DND-41 (cell line): Measurements from ENCODE around the gene CYTH3.
"Not testable (repeated sequence)": the region's sequence is repeated elsewhere in the genome, so short reads cannot be mapped to it uniquely, and the experiment has no call there.

Experiments used
- ATAC-seq: fragments of 200-7000 bp; cut with Tn5 transposase; 3 replicates; pipeline ENCODE4 v1.9.1; 2021; ENCODE audit warnings: low read depth; ENCODE audit not compliant: insufficient read depth
- DNase-seq: peaks from one replicate; pipeline ENCODE4 v3.0.0-alpha.2; 2020
- H2AFZ ChIP-seq: 2 replicates; pipeline ENCODE4 v1.6.0; 2012; ENCODE audit warnings: low read depth, low read length
- H3K27ac ChIP-seq: 2 replicates; pipeline ENCODE4 v1.5.1; 2012; ENCODE audit warnings: low read length, inconsistent platforms
- H3K27me3 ChIP-seq: fragments of 200-600 bp; sonication (generic); 2 replicates; pipeline ENCODE4 v1.6.0; 2012; ENCODE audit warnings: low read length, mild to moderate bottlenecking, inconsistent platforms; ENCODE audit not compliant: insufficient read depth, poor library complexity
- H3K36me3 ChIP-seq: 2 replicates; pipeline ENCODE4 v1.5.1; 2012; ENCODE audit warnings: low read length, inconsistent platforms; ENCODE audit not compliant: insufficient read depth
- H3K4me1 ChIP-seq: 2 replicates; pipeline ENCODE4 v1.5.1; 2012; ENCODE audit warnings: mild to moderate bottlenecking, low read length; ENCODE audit not compliant: insufficient read depth
- H3K4me2 ChIP-seq: 2 replicates; pipeline ENCODE4 v1.6.0; 2012; ENCODE audit warnings: mild to moderate bottlenecking, moderate library complexity, low read length, inconsistent platforms; ENCODE audit not compliant: insufficient read depth
- H3K4me3 ChIP-seq, 2 experiments: fragments of 200-600 bp in 1 of 2; shearing (Covaris generic) in 1 of 2; 2 replicates each; pipeline ENCODE4 v1.5.1; 2012 to 2016; ENCODE audit warnings: inconsistent platforms in 2 of 2, low read length in 2 of 2, mild to moderate bottlenecking in 2 of 2, low read depth in 1 of 2, moderate library complexity in 1 of 2
- H3K79me2 ChIP-seq: 2 replicates; pipeline ENCODE4 v1.6.0; 2012; ENCODE audit warnings: low read length, inconsistent platforms; ENCODE audit not compliant: insufficient read depth
- H3K9ac ChIP-seq: 2 replicates; pipeline ENCODE4 v1.6.0; 2012; ENCODE audit warnings: low read depth, mild to moderate bottlenecking, inconsistent platforms, low read length, moderate library complexity
- H3K9me3 ChIP-seq: 2 replicates; pipeline ENCODE4 v1.5.1; 2012; ENCODE audit warnings: low read length, moderate library complexity, mild to moderate bottlenecking, inconsistent platforms; ENCODE audit not compliant: insufficient read depth, severe bottlenecking
- H4K20me1 ChIP-seq: 2 replicates; pipeline ENCODE4 v1.6.0; 2012; ENCODE audit warnings: low read length; ENCODE audit not compliant: insufficient read depth
- CTCF ChIP-seq: IDR thresholded peaks from 2 replicates; pipeline ENCODE4 v1.5.1; 2012; ENCODE audit warnings: borderline replicate concordance, low read length, moderate library complexity, mild to moderate bottlenecking; ENCODE audit not compliant: poor library complexity, severe bottlenecking; ENCODE audit errors: extremely low read depth
- EZH2 ChIP-seq: IDR thresholded peaks from 3 replicates; pipeline ENCODE4 v1.6.1; 2012; ENCODE audit warnings: borderline replicate concordance, low read depth, mild to moderate bottlenecking, moderate library complexity, low read length, inconsistent platforms; ENCODE audit not compliant: severe bottlenecking

The CYTH3 gene

DNA sequence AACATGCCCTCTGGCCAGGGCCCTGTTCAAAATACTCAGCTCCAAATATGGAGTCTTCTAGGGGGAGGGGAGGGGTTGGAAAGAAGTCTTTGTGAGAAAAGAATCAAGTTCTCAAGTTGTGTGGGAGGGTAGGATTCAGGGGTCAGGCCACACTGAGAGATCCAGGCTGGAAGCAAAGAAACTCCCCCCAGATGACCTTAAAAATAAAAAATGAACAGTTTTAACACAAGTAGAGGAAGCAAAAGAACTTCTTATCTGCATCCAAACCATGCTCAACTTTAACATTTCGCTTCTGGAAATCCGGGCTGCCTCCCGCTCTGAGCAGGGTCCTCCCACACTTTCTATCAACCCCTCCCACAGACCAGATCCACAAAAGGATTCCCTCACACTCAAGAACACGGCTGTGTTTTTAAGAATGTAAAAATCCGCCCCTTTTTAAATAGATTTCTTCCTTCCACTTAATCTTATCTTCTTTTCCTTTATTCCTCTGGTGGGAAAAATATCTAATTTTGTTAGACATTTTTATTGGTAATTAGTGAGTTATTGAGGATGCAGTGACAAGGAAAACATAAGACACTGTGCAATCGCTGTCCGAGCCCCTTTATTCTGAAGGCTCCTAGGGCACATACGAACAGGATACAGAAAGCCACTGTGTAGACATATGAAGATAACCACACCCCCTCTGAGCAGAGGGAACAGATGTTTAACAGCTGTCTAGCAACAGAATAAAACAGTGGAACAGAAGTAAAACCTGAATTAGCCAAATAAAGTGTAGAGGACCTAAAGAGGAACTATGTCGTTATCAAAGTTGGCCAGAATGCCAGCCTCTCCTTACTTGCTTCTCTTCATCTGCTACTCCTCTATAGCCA is 43.8 kb downstream of the CYTH3 start:
- no peaks in the 10 kb centered on the region for H3K4me1 ChIP-seq
- no peak overlapping the region for H3K4me3 ChIP-seq
- H3K79me2 ChIP-seq: no peaks in the 10 kb centered on the region
- no peak overlapping the region for H3K9ac ChIP-seq
- no peaks in the 10 kb centered on the region for H3K9me3 ChIP-seq
- H3K4me2 ChIP-seq: no peak overlapping the region
- no peaks in the 10 kb centered on the region for H3K36me3 ChIP-seq
- no peak for DNase-seq
- peak; percentile 69; the same call in 2 of the 3 replicates for ATAC-seq
- H3K27ac ChIP-seq: no peak overlapping the region
- TF ChIP-seq EZH2 (no peak), CTCF (no peak)
- H4K20me1 ChIP-seq: peaks cover 21% of the 10 kb centered on the region; the same call in 1 of the 2 replicates
- H2AFZ ChIP-seq: no peak overlapping the region
- no peaks in the 10 kb centered on the region for H3K27me3 ChIP-seq

DNA sequence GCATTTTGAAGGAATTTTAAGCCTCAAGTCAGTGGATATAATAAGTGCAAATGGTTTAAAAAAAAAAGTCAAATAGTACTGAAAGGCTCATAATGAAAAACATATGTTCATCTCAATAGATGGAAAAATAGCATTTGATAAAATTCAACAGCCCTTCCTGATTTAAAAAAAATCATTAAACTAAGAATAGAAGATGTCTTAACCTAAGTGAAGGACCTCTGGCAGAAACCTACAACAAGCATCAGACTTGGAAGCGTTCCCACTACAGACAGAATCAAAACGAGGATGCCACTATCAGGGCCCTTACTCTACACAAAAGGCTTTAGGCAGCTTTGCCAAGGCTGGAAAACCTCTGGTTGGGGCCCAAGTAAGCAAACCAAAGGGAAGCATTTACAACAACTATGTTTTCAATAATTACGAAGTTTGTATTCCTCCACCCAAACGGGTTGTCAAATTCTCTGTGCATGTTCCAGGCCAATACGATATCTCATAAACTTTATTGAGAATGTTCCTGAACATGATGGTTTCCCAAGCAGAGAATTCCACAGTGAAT is 45.1 kb downstream of the CYTH3 start:
- no peaks in the 10 kb centered on the region for H3K79me2 ChIP-seq
- no peak overlapping the region for H3K4me2 ChIP-seq
- ATAC-seq (no peak), DNase-seq (no peak)
- peaks cover 19% of the 10 kb centered on the region; the same call in 1 of the 2 replicates for H4K20me1 ChIP-seq
- no peaks in the 10 kb centered on the region for H3K9me3 ChIP-seq
- TF ChIP-seq EZH2 (no peak), CTCF (no peak)
- H3K27ac ChIP-seq: no peak overlapping the region
- H3K4me3 ChIP-seq: no peak overlapping the region
- no peaks in the 10 kb centered on the region for H3K27me3 ChIP-seq
- no peak overlapping the region for H2AFZ ChIP-seq
- no peaks in the 10 kb centered on the region for H3K36me3 ChIP-seq
- H3K9ac ChIP-seq: no peak overlapping the region
- H3K4me1 ChIP-seq: no peaks in the 10 kb centered on the region

GRCh38 chr7:6226194-6226799 is 46.1 kb downstream of the CYTH3 start:
- no peak overlapping the region for H3K4me2 ChIP-seq
- DNase-seq (no peak), ATAC-seq (no peak)
- H4K20me1 ChIP-seq: peaks cover 10% of the 10 kb centered on the region; the same call in 1 of the 2 replicates
- no peak overlapping the region for H3K27ac ChIP-seq
- H3K9ac ChIP-seq: no peak overlapping the region
- no peaks in the 10 kb centered on the region for H3K4me1 ChIP-seq
- no peak overlapping the region for H3K4me3 ChIP-seq
- H3K36me3 ChIP-seq: no peaks in the 10 kb centered on the region
- TF ChIP-seq CTCF (no peak), EZH2 (no peak)
- no peaks in the 10 kb centered on the region for H3K79me2 ChIP-seq
- H3K9me3 ChIP-seq: no peaks in the 10 kb centered on the region
- H2AFZ ChIP-seq: no peak overlapping the region
- no peaks in the 10 kb centered on the region for H3K27me3 ChIP-seq

DNA sequence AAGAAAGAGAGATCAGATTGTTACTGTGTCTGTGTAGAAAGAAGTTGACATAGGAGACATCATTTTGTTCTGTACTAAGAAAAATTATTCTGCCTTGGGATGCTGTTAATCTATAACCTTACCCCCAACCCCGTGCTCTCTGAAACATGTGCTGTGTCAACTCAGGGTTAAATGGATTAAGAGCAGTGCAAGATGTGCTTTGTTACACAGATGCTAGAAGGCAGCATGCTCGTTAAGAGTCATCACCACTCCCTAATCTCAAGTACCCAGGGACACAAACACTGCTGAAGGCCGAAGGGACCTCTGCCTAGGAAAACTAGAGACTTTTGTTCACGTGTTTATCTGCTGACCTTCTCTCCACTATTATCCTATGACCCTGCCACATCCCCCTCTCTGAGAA is 49.0 kb downstream of the CYTH3 start:
- H4K20me1 ChIP-seq, H3K4me1 ChIP-seq, H3K79me2 ChIP-seq, ATAC-seq, H3K9ac ChIP-seq, H3K4me3 ChIP-seq, H3K4me2 ChIP-seq, H3K36me3 ChIP-seq, DNase-seq, H3K27ac ChIP-seq, H2AFZ ChIP-seq, H3K27me3 ChIP-seq, H3K9me3 ChIP-seq: not testable (repeated sequence)

DNA sequence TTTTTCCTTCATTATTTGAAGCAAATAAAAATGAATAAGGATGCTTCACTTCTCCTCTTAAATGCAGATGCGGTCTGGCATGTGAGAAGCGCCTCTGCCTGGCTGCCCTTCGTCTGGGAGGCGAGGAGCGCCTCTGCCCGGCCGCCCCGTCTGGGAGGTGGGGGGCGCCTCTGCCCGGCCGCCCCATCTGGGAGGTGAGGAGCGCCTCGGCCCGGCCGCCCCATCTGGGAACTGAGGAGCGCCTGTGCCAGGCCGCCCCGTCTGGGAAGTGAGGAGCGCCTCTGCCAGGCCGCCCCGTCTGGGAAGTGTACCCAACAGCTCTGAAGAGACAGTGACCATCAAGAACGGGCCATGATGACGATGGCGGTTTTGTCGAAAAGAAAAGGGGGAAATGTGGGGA is 49.4 kb downstream of the CYTH3 start:
- H3K9ac ChIP-seq, H3K27me3 ChIP-seq, ATAC-seq, H3K79me2 ChIP-seq, H3K4me2 ChIP-seq, DNase-seq, H3K4me3 ChIP-seq, H2AFZ ChIP-seq, H3K27ac ChIP-seq, H3K4me1 ChIP-seq, H3K9me3 ChIP-seq, H4K20me1 ChIP-seq, H3K36me3 ChIP-seq: not testable (repeated sequence)
